NCI-H446 treated with DMSO at 0.1 percent for 48 hours (cell line): Measurements from ENCODE around the gene RDH13.
"Not testable (repeated sequence)": the region's sequence is repeated elsewhere in the genome, so short reads cannot be mapped to it uniquely, and the experiment has no call there.

Experiments used
- DNase-seq: peaks from one replicate; lab custom pipeline; 2025; lab: John Stamatoyannopoulos, UW

The RDH13 gene

DNA sequence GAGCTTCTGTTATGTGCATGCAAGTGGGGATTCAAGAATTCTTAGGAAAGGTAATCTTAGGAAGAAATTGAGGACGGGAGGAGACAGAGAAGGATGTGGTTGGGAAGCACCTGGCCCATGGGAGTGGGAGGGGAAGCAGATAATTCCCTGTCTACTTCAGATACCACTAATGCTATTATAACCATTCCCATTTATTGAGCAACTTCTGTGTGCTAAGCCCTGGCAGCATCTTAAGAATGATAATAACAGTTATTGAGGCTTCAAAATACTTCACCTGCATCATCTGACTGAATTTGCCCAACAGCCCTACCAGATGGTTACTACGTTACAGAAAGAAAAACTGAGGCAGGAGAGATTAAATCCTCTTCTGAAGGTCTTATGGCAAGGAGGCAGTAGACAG lies 14.2 kb upstream of the RDH13 start:
- no peak for DNase-seq

DNA sequence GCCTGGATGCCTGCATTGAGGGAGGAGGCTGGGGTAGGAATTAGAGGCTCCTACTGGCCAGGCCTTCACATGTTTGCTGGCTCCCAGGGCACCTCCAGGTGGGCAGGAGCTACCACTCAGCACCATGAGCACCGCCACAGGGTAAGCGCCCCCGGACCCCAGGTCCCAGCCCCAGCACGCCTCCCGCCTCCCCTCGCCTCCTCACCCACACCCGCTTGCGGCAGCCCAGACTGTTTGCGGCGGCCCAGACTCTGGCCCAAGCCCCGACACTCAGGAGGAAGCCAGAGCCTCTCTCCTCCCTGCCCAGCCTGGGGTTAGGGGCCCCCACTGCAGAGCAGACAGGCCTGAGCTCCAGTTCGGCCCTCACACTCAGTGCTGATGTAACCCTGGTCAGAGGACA lies 13.4 kb upstream of the RDH13 start:
- no peak for DNase-seq

DNA sequence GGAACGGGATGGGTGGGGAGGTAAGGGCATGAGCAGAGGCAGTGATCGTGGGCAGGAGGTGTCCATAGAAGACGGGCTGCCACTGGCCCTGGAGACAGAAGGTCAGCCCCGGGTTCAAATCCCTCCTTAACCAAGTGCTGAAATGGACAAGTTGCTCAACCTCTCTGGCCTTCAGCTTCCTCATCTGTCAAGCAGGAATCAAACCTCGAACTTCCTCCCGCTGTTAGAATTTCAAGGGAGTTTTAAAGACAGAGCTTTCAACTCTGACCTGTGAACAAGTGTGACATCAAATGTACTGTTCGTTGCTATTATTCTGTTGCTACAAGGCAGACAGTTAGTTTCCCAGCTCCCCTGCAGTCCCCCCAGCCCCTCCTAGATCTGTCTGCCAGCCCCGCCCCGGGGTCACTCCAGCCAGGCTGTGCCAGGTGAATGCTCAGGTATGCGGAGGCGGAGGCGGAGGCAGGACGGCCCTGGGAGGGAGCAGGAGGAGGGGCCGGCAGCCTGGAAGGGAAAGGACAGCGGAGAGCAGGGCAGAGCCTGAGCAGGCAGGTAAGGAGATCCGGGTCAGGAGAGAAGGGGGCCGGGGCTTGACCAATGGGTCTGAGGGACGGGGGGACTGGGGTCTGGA lies 12.5 kb upstream of the RDH13 start, which contains the start of gene EPS8L1:
Gene EPS8L1, plus strand, starts transcription at position 499 of the 628 bp plus-strand sequence. CDS start 576 bp downstream, outside the sequence.
- DNase-seq, result no peak

DNA sequence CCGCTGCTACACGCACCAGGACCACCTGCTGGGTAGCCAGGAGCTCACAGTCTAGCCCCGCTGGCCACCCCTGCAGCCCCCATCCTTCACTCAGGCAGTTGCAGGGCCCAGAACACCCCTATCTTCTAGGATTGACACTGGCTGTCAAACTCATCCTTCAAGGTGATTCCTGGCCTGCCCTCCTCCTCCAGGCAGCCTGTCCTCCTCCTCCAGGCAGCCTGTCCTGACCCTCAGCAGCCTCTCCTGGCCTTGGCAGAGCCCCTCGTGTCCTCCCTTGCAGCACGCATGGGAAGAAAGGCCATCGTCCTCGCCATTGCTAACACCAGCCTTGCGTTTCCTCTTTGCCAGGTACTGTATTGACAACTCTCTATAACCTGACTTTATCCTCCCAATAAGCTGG lies 9.0 kb upstream of the RDH13 start:
- DNase-seq, result no peak

DNA sequence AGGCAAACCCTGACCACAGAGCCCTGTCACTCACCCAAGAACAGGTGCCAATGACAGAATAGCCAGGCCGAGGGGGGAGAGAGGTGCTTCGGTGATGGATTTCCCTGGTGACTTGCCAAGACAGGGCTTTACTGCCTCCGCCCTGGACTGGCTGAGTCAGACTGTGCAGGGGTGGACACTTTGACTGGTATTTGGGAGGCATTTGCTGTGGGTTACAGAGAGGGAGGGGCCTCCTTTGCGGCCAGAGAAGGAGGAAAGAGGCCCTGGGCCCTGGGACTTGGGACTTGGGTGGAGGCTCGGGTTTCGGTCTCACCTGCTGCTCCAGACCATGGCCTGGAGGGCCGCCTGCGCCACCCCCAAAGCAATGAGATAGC lies 8.2 kb upstream of the RDH13 start:
- DNase-seq, result no peak

DNA sequence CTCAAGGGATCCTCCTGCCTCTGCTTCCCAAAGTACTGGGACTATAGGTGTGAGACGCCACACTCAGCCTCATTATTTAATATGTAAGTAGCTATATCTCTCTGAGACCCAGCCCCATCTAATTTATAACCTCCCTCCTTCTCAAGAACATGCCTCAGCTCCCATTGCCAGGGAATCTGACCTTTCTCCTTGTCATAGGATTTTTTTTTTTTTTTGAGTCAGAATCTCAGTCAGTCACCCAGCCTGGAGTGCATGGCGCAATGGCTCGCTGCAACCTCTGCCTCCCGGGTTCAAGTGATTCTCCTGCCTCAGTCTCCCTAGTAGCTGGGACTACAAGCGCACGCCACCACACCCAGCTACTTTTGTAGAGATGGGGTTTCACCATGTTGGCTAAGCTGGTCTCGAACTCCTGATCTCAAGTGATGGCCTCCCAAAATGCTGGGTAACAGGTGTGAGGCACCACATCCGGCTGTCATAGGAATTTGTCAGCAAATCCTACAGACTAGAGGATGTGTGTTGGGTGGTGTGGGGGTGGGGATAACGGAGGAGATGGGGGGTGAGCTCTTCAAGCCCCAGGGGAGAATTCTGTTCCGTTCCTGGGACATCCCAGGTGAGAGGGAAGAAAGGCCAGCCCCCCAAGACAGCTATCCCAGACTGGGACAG lies 7.6 kb upstream of the RDH13 start:
- DNase-seq, result no peak

DNA sequence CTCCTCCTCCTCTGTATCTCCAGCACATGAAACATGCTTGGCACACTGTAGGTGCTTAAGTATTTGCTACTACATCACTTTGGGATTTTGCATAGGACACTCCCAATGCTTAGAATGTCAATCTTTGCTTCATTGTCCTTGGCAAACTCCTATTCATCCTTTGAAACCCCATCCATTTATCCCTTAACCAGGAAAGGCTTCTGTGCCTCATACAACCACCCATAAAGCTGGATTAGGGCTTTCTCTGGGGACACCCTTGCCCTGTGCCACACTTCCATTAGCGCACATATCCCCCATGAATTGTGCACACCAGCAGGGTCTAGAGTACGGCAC lies 6.9 kb upstream of the RDH13 start:
- DNase-seq, result no peak

DNA sequence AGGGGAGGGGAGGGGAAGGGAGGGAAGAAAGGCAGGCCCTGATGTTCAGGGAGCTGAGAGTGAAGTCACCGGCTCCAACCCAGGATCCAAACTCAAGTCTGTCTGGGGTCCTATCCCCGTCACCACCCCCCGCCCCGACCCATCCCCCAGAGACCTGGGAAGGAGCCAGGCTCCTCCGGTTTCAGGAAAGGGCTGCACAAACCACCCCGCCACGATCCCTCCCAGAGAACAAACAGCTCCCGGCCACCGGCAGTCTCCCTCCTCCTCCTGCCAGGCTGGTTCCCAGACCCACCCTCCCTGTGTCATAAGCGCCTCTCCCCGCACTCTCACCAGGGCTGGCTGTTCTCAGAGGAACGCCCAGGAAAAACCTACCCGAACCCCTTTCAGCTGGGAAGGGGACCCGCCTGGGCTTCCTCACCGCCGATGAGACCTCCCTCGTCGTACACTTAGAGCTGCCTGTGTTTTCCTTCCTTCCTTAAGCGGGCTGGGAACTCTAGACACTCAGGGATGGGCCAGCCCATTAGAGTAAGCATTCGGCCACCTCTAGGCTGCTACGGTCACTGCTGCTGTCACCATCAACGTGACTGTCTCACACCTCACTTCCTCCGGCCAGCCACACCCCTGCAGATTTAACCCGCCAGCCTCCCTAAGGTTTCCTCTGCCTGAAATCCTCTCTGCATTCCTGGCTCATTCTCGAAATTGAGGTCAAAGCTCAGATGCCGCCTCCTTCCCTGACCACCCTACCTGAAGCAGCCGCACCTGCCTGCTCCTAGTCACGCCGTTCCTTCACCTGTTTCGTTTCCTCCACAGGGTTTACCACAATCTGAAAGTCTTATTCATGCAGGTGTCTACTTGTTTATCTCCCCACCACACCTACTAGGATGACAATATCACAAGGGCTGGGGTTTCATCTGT lies 6.3 kb upstream of the RDH13 start:
- DNase-seq, result no peak

DNA sequence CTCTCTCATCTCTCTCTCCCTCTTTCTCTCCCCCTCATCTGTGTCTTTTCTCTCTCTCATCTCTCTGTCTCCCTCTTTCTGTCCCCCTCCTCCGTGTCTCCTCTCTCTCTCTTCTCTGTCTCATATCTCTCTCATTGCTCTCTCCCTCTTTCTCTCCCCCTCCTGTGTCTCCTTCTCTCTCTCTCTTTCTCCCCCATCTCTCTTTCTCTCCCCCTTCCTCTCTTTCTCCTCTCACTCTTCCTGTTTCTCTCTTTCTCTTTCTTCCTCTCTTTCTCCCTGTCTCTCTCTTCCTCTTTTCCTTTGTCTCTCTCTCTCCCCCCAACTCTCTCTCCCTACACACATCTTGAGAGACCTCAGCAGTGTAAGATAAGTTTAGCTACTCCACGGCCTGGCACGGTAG lies 4.9 kb upstream of the RDH13 start:
- DNase-seq, result no peak

DNA sequence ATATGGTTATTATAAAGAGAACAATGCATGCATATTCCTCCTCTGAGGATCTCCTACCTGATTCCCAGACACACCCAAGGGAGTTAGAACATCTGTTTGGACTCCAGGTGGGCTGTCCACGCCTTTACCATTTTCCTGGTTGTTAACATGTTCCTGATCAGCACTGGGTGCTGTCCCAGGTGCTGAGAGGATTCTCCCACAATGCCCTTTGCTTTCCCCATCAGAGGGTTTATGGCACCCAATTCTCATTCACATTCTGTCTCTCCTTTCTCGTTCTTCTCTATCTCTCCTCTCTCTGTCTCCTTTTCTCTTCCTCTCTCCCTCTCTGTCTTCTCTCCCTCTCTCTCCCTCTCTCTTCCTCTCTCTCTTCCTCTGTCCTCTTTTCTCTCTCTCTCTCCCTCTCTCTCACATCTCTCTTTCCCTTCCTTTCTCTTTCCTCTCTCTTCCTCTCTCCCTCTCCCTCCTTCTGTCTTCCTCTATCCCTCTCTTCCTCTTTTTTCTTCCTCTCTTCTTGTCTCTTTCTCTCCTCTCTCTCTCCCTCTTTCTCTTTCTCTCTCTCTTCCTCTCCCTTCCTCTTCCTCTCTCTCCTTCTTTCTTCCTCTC lies 3.3 kb upstream of the RDH13 start:
- DNase-seq, result no peak

DNA sequence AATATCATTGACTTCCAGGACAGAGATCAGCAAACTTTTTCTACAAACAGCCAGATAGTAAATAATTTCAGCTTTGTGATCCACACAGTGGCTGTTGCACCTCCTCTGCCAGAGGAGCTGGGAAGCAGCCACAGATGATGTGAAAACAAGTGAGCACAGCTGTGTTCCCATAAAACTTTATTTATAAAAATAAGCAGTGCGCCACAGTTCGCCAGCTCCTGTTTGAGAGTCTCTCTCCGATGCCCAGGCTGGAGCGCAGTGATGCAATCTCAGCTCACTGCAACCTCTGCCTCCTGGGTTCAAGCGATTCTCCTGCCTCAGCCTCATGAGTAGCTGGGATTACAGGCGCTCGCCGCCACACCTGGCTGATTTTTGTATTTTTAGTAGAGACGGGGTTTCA lies 2.6 kb upstream of the RDH13 start:
- DNase-seq, result not testable (repeated sequence)

DNA sequence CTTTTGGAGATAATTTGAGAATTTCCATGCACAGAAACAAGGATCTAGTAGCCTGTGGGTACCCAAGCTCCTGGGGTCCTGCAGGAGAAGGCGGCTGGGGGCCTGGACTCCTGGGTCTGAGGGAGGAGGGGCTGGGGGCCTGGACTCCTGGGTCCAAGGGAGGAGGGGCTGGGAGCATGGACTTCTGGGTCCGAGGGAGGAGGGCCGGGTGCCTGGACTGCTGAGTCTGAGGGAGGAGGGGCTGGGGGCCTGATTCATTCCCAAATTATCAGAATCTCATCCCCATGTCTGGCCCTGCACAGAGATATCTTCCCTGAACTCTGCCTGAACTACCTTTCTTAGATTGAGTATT lies 520 bp upstream of the RDH13 start:
- no peak for DNase-seq

DNA sequence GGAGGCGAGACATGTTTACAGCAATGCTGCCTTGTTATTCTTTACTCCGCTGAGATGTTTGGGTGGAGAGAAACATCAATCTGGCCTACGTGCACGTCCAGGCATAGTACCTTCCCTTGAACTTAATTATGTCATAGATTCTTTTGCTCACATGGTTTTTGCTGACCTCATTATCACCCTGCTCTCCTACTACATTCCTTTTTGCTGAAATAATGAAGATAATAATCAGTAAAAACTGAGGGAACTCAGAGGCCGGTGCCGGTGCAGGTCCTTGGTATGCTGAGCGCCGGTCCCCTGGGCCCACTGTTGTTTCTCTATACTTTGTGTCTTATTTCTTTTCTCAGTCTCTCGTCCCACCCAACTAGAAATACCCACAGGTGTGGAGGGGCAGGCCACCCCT lies 2.7 kb downstream of the RDH13 start:
- not testable (repeated sequence) for DNase-seq

DNA sequence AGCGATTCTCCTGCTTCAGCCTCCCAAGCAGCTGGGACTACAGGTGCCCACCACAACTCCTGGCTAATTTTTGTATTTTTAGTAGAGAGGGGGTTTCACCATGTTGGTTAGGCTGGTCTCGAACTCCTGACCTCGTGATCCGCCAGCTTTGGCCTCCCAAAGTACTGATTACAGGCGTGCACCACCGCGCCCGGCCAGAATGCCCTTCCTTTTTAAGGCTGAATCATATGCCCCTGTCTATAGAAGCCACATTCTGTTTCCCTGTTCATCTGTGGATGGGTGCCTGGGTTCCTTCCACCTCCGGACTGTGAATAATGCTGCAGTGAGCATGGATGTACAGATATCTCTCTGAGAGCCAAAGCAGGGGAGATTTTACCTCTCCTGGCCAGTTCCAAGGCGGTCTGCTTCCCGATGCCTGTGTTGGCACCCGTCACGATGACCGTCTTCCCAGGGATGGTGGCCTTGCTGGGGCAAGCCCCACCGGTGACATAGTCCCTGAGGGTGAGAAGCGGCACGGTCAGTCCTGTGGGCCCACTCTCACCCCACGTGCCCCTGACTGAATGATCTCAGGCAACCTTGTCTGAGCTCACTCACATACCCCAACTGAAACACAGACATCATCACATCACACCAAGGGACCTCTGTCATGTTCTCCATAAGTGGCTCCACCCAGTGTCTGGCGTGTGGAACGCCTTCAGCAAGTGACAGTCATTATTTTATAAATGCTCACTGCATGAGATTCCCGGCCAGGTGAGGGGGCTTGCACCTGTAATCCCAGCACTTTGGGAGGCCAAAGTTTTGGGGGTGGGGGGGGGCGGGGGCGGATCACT lies 4.0 kb downstream of the RDH13 start:
- no peak for DNase-seq

DNA sequence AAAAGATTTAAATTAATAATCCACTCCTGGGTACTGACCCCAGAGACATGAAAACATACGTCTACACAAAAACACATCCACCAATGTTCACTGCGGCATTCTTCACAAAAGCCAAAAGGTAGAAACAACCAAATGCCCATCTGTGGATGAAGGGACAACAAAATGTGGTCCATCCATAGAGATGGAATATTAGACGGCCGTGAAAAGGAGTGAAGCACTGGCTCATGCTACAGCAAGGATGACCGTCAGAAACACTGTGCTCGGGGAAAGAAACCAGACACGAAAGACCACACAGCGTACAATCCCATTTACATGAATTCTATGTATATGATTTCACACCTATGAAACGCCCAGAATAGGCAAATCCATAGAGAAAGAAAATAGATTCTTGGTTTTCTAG lies 6.1 kb downstream of the RDH13 start:
- DNase-seq, result no peak

DNA sequence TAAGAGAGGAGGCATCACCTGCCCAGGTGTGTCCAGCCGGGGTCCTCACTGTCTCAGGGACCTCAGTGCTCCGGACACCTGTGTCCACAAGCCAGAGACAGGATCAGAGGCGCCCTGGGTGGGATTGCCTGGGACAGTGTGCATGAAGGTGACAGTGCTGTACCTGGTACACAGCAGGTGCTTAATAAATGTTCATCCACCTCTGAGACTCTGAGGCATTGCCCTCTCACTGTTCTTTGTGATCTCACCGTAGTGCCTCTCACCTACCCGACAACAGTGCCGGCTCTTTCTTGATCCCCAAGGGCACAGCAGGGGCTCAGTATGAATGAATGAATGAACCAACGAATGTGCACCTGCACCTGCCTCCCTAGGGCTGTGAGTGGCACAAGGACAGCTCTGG lies 9.2 kb downstream of the RDH13 start:
- no peak for DNase-seq

DNA sequence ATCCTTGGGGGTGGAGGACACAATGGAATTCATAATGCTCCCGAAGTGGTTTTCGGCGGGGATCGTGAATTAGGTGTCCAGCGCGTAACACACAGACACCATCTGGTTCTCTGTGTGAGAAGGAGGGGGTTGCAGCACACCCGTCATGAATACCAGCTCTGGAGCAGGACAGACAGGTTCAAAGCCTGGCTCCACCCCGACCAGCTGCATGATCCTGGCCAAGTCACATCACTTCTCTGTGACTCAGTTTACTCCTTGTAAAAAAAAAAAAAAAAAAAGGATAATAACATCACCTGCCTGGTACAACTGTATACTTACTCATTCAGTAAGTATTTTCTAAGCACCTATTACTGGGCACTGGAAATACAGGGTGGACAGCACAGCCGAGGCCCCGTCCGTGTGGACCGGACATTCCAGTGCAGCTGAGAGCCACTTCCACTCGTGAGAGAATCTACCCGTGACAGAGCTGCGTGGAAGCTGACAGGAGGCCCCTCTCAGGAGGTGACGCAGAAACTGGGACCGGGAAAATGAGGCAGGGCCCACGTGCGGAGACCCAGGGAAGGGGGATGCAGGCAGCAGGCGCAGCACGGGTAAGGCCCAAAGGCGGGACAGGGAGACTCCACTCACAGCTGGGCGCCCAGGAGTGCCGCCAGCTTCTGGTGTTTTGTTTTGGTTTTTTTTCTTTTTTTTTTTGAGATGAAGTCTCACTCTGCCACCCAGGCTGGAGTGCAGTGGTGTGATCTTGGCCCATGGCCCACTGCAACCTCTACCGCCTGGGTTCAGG lies 12.0 kb downstream of the RDH13 start:
- no peak for DNase-seq

DNA sequence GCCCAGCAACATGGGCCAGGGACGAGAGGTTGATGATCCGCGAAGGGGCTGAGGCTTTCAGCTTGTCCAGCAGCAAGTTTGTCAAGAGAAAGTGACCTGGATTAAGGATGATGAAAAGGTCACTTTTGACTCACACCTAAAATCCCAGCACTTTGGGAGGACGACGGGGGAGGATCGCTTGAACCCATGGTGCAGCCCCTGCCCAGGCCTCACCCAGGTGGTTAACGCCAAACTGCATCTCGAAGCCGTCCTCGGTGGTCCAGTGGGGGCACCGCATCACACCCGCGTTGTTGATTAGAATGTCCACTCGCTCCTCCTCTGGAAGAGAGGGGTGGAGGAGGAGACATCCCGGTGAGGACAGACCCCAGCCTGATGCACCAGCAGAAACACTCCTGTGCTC lies 14.5 kb downstream of the RDH13 start:
- DNase-seq, result no peak

DNA sequence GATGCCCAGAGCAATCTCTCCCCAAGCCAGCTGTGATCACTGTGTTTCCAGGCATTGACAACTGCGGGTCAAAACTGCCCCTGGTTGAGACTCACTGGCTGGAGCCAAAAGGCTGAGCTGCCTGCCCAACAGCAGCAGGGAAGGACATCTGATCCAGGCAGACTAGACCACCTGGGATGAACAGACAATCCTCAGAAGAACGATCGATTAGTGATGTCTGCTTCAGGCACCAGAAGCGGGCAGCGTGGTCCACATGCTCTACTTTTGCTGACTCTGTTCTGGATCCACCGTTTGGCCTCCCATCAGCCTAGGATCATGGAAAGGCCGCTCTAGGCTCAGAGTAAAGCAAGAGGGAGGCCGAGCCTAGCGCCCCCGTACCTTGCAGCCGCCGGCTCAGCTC lies 15.0 kb downstream of the RDH13 start:
- no peak for DNase-seq

DNA sequence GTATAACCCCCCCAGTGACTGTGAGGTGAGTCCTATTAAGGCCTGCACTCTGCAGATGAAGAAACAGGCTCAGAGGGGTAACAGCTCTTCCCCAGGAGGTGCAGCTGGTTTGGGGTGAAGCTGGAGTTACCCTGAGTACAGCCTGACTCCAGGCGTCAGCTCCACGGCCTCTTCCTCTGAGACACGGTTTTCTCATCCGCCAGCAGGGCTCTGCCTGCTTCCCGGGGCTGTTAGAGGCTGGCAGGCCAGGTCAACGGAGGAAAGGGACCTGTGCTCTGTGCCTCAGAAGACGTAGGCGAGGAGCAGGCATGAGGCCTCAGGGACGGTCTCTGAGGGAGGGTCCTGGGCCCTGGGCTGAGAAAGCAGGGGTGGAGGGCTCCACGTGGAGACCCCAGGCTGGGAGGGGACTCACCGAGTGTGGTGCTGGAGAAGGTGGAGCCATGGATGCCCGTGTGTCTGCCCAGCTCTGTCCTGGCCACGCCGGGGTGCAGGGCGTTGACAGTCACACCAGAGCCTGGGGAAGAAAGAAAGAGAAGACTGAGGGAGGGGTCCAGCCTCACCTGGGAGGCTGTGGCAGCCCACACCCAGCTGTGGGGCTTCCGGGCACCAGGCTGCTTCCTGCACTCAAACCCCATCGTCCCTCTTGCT lies 15.8 kb downstream of the RDH13 start:
- no peak for DNase-seq
